HG03558 (cell line): ENCODE measurements around the gene VPREB1.
"Not testable (repeated sequence)": the region's sequence is repeated elsewhere in the genome, so short reads cannot be mapped to it uniquely, and the experiment has no call there.

Experiments
- ATAC-seq: cut with Tn5 transposase; IDR thresholded peaks from one replicate; pipeline ENCODE4 v1.9.1; 2021; ENCODE audit warnings: moderate number of reproducible peaks; ENCODE audit not compliant: unreplicated experiment; ENCODE audit errors: extremely low read depth

Gene VPREB1

DNA sequence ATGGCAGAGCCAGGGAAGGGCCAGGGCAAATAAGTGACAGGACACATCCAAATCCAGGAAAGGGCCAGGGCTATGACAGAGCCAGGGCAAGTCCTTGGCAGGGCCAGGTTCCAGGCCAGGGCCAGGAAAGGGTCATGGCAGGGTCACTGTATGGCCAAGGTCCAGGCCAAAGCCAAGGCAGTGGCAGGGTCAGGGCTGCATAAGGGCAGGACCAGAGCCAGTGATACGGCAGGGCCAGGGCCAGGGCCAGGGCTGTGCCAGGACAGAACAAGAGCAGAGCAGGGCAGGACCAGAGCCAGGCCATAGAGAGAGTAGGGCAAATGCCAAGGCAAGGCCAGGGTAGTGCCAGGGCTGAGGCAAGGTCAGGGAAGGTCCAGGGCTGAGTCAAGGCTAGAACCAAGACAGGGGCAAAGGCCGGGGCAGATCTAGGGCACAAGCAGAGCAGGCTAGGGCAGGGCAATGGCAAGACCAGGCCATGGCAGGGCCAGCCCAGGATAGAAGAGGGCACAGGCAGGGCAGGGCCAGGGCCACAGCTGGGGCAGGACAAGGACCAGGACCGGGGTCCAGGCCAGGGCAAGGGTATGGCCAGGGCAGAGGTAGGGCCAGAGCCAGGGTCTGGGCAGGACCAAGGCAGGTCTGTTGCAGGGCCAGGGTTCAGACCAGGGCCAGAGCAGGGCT is 46.7 kb downstream of the VPREB1 start:
- not testable (repeated sequence) for ATAC-seq

DNA sequence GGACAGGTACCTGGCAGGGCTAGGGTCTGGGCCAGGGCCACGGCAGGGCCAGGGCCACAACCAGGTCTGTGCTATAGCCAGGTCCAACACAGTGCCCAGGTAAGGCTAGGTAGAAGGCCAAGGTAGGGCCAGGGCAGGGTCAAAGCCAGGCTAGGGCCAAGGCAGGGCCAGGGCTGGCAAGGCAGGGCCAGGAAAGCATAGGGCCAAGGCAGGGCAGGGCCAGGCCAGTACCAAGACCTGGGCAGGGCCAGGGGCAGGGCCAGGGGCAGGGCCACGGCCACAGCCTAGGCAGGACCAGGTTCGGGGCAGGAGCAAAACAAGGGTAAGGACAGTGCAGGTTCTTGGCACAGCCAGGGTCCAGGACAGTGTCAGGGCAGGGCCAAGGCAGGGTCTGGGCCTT is 48.1 kb downstream of the VPREB1 start:
- not testable (repeated sequence) for ATAC-seq

DNA sequence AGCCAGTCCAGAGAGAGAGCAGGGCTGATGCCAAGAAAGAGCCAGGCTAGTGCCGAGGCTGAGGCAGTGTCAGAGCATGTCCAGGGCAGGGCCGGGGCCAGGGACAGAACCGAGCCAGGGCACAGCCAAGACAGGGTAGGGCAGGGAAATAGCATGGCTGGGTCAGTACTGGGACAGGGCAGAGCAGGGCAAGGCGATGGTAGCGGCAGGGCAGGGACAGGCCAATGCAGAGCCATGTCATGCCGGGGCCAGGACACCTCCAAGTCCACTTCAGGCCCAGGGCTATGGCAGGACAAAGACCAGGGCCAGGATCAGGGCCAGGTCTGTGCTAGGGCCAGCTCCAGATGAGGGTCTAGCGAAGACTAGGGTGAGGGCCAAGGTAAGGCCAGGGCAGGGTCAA is 48.9 kb downstream of the VPREB1 start:
- ATAC-seq: not testable (repeated sequence)

DNA sequence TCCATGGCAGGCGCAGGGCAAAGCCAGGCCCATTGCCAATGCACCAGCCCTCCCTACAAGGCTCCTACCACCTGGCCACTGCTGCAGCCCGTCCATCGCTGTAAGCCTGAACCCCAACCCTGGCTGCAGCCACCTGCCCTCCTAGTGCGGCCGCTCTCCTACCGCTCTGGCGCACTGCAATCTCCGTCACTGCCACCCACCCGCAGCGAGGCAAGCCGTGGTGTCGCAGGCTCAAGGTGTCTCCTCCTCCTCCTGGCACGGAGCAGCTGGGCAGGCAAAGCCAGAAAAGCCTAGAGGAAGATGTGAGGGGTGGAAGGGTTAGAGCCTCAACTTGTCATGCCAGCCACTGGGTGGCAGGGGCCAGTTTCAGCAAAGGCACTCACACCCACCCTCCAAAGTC is 50.1 kb downstream of the VPREB1 start:
- not testable (repeated sequence) for ATAC-seq
